GM12878 (cell line): ENCODE measurements around the gene PIK3R5. TPM values are rescaled to one million over a fixed set of nuclear protein-coding genes. Genes with fewer than 3 reads are reported as not detected.

Experiments used
- EP300 ChIP-seq, 2 experiments: fragments of 150-350 bp in 1 of 2; IDR thresholded peaks; 2 replicates each; pipeline ENCODE4 v1.6.1; 2011 to 2012; ENCODE audit warnings: low read depth in 2 of 2, low read length in 2 of 2, borderline replicate concordance in 1 of 2, improper control_type of control experiment in 1 of 2, inconsistent platforms in 1 of 2; ENCODE audit not compliant: control insufficient read depth in 1 of 2
- ESRRA ChIP-seq: IDR thresholded peaks from 2 replicates; pipeline ENCODE4 v1.6.1; 2012; ENCODE audit warnings: mild to moderate bottlenecking, low read length, improper control_type of control experiment
- JUNB ChIP-seq: IDR thresholded peaks from 2 replicates; pipeline ENCODE4 v1.6.1; 2016; ENCODE audit warnings: antibody characterized with exemption, mild to moderate bottlenecking
- KAT2A ChIP-seq: conservative IDR thresholded peaks from 2 replicates; pipeline ENCODE4 v1.6.1; 2011; ENCODE audit warnings: low read depth, low read length; ENCODE audit not compliant: control insufficient read depth
- LARP7 ChIP-seq: fragments of 450-650 bp; IDR thresholded peaks from 2 replicates; pipeline ENCODE4 v1.6.1; 2017; ENCODE audit warnings: mild to moderate bottlenecking
- MEF2B ChIP-seq: fragments of 450-650 bp; IDR thresholded peaks from 2 replicates; pipeline ENCODE4 v1.6.1; 2018; ENCODE audit warnings: mild to moderate bottlenecking, moderate library complexity; ENCODE audit not compliant: partially characterized antibody, poor library complexity, severe bottlenecking
- MXI1 ChIP-seq: fragments of 150-350 bp; IDR thresholded peaks from 2 replicates; pipeline ENCODE4 v1.6.1; 2011; ENCODE audit warnings: low read depth, mild to moderate bottlenecking, inconsistent platforms, low read length, improper control_type of control experiment
- PBX3 ChIP-seq: IDR thresholded peaks from 2 replicates; pipeline ENCODE4 v1.6.1; 2011; ENCODE audit warnings: mild to moderate bottlenecking, low read depth, low read length, moderate library complexity; ENCODE audit not compliant: insufficient replicate concordance
- RBBP5 ChIP-seq: fragments of 200-600 bp; sonication (generic); conservative IDR thresholded peaks from 2 replicates; pipeline ENCODE4 v1.6.1; 2016
- SMC3 ChIP-seq: IDR thresholded peaks from 2 replicates; pipeline ENCODE4 v1.6.1; 2011; ENCODE audit warnings: low read length, improper control_type of control experiment, borderline replicate concordance
- SP1 ChIP-seq: IDR thresholded peaks from one replicate; pipeline ENCODE4 v1.6.1; 2011; ENCODE audit warnings: low read depth, low read length
- SREBF2 ChIP-seq: IDR thresholded peaks from 2 replicates; pipeline ENCODE4 v1.6.1; 2012; ENCODE audit warnings: mild to moderate bottlenecking, low read length
- STAT3 ChIP-seq: IDR thresholded peaks from 2 replicates; pipeline ENCODE4 v1.6.1; 2011; ENCODE audit warnings: low read depth, low read length, improper control_type of control experiment
- SUPT20H ChIP-seq: IDR thresholded peaks from 2 replicates; pipeline ENCODE4 v1.6.1; 2011; ENCODE audit warnings: low read depth, mild to moderate bottlenecking, low read length, moderate library complexity, borderline replicate concordance; ENCODE audit not compliant: control insufficient read depth
- SUZ12 ChIP-seq: fragments of 200-600 bp; sonication (generic); IDR thresholded peaks from one replicate; pipeline ENCODE4 v1.6.1; 2018; ENCODE audit warnings: antibody characterized with exemption, mild to moderate bottlenecking; ENCODE audit not compliant: unreplicated experiment
- TARDBP ChIP-seq: IDR thresholded peaks from 2 replicates; pipeline ENCODE4 v1.6.1; 2016; ENCODE audit warnings: borderline replicate concordance
- ZNF274 ChIP-seq: IDR thresholded peaks from one replicate; pipeline ENCODE4 v1.8.0; 2011; ENCODE audit not compliant: insufficient read length, insufficient read depth
- polyA plus RNA-seq, 11 experiments: library from polyadenylated mRNA; depleted of rRNA in 4 of 11; unstranded in 6 of 11; stranded (reverse) in 5 of 11; fragments of >200 nt; fragmentation: Nextera tagmentation in 4 of 11; fragmentation: Illumina TruSeq in 1 of 11; extraction: Ambion mirVana in 4 of 11; extraction: Trizol in 1 of 11; gene quantifications; 1 replicate in 1 of 11; 2 replicates in 10 of 11; pipeline versions ENCODE4 v1.2.1 to v1.2.3, GENCODE V29; 2011 to 2016; ENCODE audit warnings: inconsistent platforms in 2 of 11, missing spikeins in 2 of 11, low read depth in 1 of 11
- total RNA-seq, 4 experiments: library from RNA; depleted of rRNA in 3 of 4; stranded (reverse); fragments of >200 nt in 3 of 4; fragmentation: Illumina TruSeq in 1 of 4; extraction: Trizol in 1 of 4; gene quantifications; 2 replicates each; pipeline versions ENCODE4 v1.2.1 to v1.2.3, GENCODE V29; 2013 to 2021
- TF ChIP-seq, protein P1 (sequence below): fragments of 450-650 bp; IDR thresholded peaks from 2 replicates; pipeline ENCODE4 v1.6.1; 2017; ENCODE audit warnings: mild to moderate bottlenecking, moderate library complexity
- TF ChIP-seq, protein P2 (sequence below): fragments of 450-650 bp; IDR thresholded peaks from 2 replicates; pipeline ENCODE4 v1.6.1; 2018; ENCODE audit warnings: borderline replicate concordance, mild to moderate bottlenecking; ENCODE audit not compliant: partially characterized antibody
- TF ChIP-seq, protein P3 (sequence below): fragments of 150-350 bp; IDR thresholded peaks from 2 replicates; pipeline ENCODE4 v1.6.1; 2014; ENCODE audit warnings: mild to moderate bottlenecking, low read depth, low read length

Gene PIK3R5
- total and polyA plus RNA-seq, 10 of the 15 experiments (the other 5 are each of a cell fraction or from before 2014, with no cell fraction given) = 9.5 to 50.8 (median 35.5) TPM

DNA sequence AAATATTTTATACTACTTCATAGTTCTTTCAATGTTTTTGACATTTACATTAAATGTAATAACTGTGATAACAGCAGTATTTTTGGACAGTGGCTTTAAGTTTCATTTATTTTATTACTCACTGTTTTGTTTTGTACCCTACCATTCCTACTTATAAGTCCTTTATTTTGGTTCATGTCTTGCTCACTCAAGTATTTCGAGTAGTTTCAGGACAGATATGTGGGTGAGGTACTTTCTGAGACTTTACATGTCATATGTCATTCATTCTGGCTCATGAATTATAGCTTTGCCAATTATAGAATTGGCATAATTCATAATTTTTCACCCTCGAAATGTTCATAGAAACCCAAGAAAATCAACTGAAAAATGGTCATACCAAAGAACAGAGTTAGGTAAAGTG is 44.4 kb downstream of the PIK3R5 start (continued):
- TF ChIP-seq, protein P1, sequence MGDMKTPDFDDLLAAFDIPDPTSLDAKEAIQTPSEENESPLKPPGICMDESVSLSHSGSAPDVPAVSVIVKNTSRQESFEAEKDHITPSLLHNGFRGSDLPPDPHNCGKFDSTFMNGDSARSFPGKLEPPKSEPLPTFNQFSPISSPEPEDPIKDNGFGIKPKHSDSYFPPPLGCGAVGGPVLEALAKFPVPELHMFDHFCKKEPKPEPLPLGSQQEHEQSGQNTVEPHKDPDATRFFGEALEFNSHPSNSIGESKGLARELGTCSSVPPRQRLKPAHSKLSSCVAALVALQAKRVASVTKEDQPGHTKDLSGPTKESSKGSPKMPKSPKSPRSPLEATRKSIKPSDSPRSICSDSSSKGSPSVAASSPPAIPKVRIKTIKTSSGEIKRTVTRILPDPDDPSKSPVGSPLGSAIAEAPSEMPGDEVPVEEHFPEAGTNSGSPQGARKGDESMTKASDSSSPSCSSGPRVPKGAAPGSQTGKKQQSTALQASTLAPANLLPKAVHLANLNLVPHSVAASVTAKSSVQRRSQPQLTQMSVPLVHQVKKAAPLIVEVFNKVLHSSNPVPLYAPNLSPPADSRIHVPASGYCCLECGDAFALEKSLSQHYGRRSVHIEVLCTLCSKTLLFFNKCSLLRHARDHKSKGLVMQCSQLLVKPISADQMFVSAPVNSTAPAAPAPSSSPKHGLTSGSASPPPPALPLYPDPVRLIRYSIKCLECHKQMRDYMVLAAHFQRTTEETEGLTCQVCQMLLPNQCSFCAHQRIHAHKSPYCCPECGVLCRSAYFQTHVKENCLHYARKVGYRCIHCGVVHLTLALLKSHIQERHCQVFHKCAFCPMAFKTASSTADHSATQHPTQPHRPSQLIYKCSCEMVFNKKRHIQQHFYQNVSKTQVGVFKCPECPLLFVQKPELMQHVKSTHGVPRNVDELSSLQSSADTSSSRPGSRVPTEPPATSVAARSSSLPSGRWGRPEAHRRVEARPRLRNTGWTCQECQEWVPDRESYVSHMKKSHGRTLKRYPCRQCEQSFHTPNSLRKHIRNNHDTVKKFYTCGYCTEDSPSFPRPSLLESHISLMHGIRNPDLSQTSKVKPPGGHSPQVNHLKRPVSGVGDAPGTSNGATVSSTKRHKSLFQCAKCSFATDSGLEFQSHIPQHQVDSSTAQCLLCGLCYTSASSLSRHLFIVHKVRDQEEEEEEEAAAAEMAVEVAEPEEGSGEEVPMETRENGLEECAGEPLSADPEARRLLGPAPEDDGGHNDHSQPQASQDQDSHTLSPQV = 0 out of 2 replicates have a peak, but pooled peaks have one; percentile 8
- TF ChIP-seq ZNF274 (no peak), MXI1 (no peak), SP1 (no peak), TARDBP (no peak), SUPT20H (no peak), EP300 (IDR thresholded peaks at IDR 0.05; ENCODE audit: borderline replicate concordance in 1 of 2, control insufficient read depth in 1 of 2, low read depth in 2 of 2, low read length in 2 of 2) (peak; percentile 78 to 86), KAT2A (no peak), MEF2B (peak; percentile 80), SMC3 (no peak), LARP7 (no peak), PBX3 (peak; percentile 76), SREBF2 (no peak), ESRRA (no peak), RBBP5 (no peak), JUNB (peak; percentile 86), STAT3 (no peak), SUZ12 (no peak)
- TF ChIP-seq, protein P2, sequence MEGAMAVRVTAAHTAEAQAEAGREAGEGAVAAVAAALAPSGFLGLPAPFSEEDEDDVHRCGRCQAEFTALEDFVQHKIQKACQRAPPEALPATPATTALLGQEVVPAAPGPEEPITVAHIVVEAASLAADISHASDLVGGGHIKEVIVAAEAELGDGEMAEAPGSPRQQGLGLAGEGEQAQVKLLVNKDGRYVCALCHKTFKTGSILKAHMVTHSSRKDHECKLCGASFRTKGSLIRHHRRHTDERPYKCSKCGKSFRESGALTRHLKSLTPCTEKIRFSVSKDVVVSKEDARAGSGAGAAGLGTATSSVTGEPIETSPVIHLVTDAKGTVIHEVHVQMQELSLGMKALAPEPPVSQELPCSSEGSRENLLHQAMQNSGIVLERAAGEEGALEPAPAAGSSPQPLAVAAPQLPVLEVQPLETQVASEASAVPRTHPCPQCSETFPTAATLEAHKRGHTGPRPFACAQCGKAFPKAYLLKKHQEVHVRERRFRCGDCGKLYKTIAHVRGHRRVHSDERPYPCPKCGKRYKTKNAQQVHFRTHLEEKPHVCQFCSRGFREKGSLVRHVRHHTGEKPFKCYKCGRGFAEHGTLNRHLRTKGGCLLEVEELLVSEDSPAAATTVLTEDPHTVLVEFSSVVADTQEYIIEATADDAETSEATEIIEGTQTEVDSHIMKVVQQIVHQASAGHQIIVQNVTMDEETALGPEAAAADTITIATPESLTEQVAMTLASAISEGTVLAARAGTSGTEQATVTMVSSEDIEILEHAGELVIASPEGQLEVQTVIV = no peak
- TF ChIP-seq, protein P3, sequence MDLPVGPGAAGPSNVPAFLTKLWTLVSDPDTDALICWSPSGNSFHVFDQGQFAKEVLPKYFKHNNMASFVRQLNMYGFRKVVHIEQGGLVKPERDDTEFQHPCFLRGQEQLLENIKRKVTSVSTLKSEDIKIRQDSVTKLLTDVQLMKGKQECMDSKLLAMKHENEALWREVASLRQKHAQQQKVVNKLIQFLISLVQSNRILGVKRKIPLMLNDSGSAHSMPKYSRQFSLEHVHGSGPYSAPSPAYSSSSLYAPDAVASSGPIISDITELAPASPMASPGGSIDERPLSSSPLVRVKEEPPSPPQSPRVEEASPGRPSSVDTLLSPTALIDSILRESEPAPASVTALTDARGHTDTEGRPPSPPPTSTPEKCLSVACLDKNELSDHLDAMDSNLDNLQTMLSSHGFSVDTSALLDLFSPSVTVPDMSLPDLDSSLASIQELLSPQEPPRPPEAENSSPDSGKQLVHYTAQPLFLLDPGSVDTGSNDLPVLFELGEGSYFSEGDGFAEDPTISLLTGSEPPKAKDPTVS = no peak
